Measurements from ENCODE around the gene PRKCE.
"Not testable (repeated sequence)": the region's sequence is repeated elsewhere in the genome, so short reads cannot be mapped to it uniquely, and the experiment has no call there.

Gene PRKCE

DNA sequence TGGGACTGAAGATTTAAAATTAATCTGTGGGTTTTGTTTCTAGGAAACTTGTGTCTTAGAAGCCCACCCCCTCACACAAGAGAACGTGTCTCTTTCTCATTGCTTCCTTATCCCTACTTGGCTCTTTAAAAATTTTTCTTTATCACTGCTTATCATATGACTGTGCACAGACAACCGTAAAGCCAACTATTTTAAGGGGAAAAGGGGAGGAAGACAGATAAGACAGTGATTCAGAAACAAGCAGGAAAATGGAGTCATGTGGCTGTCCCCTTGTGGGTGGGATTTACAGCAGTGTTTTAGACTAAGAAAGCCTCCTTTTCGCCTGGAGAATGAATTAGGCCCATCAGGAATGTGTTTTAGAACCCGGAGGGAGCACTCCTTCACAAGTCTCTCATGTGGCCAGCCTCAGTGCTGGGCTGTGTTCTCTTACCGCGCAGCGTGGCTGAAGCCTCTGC, 17.6 kb downstream of the PRKCE start:
- DNase-seq (ENCODE audit: low spot score): no peak

DNA sequence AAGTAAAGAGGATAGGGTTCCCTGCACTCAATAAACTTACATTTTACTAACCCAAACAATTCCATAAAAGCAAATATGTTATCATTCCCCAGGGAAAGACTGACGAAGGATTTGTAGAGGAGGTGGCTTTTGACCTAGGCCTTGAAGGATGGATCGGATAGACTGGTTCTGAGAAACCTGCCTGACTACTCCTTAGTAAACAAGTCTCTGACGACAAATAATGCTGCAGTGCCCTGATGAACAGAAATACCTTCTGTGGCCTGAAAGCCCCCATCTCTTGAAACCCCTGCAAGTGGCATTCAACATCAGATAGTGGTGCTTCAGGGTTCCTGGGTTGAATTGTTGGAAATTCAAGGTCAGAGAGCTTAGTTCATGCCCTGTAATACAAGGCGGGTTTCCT, 19.2 kb downstream of the PRKCE start:
- no peak for DNase-seq (ENCODE audit: low spot score)

DNA sequence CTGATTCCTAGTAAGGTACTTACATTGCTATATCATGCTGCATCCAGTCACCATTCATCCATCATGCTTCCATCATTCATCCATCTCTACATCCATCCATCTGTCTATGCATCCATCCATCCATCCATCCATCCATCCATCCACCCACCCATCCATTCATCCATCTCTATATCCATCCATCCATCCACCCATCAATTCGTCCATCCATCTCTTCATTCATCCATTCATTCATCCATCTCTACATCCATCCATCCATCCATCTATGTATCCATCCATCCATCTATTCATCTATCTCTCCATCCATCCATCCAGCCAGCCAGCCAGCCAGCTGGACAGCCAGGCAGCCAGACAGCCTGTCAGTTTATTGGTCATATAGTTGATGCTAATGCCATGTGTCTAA, 20.7 kb downstream of the PRKCE start:
- DNase-seq (ENCODE audit: low spot score): no peak

DNA sequence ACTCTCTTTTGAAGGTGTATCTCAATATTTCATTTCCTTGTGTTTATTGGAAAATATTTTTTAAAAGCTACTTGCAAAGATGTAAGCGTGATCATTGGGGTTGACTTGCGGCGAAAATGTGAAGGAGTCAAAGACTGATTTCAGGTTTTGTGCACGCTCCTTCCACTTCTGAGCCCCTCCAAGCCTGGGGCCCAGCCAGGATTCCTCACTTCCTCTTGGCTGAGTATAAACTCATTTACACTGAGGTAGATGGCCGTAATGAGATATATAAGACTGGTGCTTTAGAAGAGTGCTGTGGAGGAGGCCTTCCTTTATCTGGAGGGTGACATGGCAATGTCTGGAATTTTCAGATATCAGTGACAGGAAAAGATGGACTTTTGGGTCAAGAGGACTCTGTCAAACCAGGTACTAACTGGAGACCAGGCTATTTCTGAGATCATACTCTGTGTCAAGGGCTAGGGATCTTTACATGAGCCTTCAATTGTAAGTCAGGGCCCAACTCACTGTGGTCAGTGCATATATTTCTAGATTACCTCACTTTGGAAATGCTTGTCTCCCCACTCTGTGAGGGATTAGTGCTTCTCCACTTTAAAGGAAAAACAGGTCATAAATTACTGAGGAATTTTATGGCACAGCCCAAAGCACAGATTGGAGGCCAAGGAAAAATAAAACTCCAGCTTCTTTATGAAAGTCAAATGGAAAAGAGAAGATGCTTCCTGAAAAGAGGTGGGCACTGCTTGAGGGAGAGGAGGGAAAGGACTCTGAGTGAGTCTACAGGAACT, 22.8 kb downstream of the PRKCE start:
- no peak for DNase-seq (ENCODE audit: low spot score)

DNA sequence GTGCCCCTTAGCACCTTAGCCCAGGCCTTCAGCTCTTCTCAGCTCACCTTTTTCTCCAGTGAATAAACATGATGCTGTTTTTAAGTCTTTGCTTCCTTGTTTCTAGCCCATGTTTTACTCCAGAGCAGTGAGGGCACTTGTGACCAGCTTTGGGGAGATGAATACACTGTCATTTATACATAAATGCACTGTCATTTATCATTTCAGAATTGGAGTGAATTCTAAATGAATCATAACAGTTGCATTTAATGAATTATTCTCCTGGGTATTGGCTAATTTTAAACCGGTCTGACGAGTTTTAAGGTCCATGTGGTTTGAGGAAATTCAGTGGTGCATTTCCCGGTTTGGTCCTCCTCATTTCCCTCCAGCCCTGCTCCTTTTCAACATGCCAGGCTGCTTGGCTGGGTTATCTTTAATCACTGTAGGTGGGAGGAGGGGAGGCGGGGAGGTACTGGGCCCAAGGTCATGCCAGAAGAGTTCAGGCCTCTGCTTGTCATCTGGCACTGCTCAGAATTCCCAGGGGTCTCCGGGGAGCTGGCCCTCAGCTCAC, 23.9 kb downstream of the PRKCE start:
- DNase-seq (ENCODE audit: low spot score): no peak

DNA sequence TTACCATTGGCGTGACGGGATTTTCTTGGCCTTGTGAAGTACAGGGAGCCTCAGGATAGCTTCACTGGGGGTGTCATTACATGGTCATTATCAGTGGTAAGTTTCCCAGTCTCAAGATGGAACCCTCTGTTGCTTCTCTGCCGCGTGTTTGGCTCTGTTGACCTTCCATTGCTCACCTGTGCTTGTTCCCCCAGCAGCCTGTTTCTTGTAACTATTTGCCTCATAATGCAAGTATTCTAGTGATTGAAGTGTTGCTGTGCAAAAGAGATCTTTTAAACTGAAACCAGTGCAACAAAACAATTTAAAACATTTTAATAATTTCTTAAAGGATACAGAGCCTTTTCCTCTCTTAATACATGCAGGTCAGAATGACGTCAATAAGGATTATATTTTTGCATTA, 24.6 kb downstream of the PRKCE start:
- no peak for DNase-seq (ENCODE audit: low spot score)

DNA sequence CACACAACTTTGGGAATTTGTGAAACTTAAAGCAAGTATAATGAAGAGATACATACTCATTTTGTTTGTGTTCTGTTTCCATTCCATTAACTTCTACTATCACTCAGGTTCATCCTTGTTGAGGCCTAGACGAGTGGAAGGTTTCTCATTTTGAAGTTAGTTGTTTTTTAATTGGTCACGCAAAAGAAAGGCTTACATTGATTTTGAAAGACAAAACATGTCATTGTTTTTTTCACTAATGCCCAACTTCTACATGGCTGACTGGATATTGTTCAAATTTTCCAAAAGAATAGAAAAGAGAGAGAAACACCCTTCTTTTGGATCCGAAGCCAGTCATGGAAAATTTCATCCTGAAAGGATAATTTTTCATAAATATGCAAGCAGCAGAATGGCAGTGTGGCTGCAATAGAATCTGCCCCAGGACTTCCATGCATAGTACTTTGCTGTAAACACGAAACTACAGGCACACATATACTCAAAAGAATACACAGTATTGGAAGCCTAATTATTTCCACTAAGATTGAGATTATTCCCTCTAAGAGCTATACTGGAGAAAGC, 27.4 kb downstream of the PRKCE start:
- no peak for DNase-seq (ENCODE audit: low spot score)

DNA sequence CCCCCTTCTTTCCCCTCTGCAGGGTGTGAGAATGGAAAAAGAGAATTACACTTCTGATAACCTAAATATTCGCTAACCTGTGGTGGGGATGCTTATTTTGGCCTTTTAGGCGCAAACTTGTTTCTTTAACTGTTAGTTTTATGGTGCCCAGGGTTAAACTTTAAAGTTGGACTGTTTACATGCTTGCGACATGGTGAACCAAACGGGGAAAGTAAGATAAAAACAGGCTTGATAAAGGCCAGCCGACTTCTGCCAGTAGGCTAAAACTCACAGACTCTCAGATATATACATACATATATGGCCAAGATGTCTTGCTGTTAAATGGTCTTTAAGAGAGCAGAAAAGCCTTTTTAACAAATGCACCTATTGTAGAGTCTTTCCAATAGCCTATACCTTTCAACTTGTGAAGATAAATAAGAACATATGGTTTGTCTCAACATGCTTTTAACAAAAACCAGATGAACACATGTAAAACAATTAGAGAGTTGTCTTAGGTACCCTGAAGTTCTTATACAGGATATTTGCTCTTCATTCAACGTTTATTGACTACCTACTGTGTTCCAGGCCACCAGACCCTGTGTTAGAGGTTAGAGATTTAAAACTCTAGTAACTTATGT, 29.0 kb downstream of the PRKCE start:
- no peak for DNase-seq (ENCODE audit: low spot score)

DNA sequence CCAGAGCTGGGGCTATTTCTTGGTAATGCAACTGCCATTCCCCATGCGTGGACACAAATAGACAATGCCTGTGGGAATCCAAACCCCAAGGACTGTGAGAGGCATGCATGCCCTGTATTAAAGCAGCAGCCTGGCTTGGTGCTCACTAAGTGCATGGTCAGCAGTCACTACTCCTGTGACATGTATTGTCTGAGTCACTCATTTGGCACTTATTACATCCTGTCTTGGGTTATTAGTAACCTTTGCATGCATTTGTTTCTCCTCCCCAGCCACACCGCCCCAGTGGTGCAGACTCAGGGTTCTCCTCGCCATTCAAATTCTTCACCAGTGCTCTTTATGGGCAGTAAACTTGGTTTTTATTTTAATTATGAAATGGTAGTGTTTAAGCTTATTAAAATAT, 30.2 kb downstream of the PRKCE start:
- no peak for DNase-seq (ENCODE audit: low spot score)

DNA sequence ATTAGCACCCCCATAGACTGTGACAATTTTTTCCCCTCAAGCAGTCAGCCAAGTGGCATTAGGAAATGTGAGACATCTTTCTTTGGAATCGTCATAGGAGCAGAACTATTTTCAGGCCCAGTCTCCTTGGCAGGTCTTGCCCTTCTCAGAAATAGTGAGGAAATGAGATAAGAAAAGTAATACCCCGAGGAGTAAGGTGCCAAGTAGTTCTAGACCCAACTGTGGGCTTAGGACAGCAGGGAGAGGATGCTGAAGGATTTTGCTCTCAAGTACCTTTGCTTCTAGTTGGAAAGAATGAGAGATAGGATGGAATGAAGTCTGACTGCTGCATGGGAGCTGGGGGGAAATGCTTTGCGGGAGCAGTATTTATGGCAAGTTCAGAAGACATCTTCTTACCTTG, 31.8 kb downstream of the PRKCE start:
- no peak for DNase-seq (ENCODE audit: low spot score)

DNA sequence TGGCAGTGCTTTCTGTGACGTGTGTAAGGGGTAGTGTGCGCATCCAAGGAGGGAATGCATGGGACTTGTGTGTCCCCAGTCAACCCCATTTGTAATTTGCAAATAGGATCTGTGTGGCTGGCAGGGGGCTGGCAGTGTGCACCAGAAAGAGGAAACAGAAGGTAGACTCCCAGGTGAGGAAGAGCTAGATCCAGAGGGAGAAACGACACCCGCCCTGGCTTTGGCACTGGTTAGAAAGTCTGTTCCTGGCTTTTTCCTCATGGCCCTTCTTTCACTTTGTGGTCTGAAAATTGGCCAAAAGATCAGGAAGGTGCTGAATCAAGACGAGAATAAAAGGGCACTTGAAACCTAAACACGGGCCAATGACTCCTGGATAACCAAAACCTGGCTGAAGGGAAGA, 33.3 kb downstream of the PRKCE start:
- no peak for DNase-seq (ENCODE audit: low spot score)

DNA sequence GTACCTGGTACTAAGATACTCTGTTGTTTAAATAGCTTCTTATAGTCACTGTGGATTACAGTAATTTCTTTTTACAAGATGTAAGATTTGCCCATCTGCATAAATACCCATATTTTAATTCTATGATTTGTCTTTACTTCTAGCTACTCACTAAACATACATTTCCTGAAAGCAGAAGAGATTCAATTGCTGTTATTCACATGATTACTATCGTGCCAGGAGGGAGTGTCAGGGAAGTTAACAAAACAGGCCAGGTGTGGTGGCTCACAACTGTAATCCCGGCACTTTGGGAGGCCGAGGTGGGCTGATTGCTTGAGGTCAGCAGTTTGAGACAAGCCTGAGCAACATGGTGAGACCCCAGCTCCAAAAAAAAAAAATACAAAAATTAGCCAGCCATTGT, 33.8 kb downstream of the PRKCE start:
- no peak for DNase-seq (ENCODE audit: low spot score)

DNA sequence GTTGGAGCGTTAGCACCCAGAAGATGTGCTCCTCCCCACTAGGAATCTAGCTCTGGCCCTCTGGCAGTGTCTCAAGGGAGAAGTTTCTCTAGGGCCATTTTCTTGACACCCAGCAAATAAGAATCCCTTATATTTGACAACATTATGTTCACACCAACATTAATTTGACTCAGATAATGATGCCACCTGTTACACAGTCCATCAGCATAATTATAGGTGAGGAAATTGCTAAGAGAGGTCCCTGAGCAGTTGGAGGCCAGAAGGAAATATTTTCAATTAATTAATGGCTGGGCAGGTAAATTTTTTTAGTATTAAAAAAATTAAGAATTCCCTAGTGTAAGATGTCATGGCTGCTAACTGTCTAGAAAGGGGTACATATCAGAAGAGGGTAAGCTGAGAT, 36.5 kb downstream of the PRKCE start:
- no peak for DNase-seq (ENCODE audit: low spot score)

DNA sequence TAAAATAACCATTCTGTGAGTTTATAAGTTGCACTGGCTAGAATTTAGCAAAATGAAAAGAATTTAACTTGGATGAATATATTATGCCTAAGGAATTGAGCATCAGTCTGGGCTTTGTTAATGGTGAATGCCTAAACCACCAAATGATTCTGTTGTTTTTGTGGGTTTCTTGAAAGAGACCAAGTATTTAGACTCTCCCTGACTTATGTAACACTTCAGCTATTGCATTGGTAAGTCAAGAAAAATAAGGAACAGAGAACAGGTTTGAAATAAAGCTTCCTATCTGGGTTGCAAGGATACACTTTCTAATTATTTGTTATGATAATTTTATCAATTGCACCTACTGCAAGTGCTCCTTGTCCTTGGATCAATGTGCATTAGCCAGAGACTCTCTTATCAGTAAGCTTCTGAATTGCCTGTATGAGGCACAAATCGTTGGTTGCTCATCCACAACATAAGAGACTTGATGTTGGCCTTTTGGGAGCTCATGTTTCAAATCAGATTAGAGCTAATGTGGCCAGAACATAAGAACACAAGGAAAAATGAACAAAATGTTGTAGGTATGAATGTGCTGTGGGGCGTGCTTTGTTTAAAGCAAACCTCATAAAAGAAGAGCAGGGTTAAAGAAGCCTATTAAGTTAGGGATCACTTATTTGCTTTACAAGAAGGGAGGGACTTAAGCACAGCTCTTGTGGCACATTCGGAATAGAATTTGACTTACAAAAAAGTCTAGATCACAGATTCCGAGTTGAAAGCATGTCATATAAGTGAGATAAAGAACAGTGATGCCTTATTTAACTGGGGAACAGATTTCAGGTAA, 37.2 kb downstream of the PRKCE start:
- DNase-seq (ENCODE audit: low spot score): no peak

DNA sequence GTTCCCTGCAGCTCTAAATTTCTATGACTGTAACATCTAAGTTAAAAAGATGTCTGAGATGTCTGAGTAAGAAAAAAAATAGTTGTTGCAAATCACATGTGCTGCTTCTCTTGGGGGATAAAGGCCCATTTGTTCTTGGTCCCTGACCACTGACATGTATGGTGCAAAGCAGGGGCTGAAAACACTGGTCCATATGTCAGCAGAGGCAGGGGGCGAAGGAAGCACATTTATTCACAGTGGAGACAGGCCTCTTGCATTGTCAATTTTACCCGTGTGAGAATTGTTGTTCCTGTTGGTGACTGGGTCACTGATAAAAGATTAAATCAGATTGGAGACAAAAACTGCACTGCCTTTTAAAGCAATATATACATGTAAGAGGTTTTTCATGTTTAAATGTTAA, 38.8 kb downstream of the PRKCE start:
- no peak for DNase-seq (ENCODE audit: low spot score)

DNA sequence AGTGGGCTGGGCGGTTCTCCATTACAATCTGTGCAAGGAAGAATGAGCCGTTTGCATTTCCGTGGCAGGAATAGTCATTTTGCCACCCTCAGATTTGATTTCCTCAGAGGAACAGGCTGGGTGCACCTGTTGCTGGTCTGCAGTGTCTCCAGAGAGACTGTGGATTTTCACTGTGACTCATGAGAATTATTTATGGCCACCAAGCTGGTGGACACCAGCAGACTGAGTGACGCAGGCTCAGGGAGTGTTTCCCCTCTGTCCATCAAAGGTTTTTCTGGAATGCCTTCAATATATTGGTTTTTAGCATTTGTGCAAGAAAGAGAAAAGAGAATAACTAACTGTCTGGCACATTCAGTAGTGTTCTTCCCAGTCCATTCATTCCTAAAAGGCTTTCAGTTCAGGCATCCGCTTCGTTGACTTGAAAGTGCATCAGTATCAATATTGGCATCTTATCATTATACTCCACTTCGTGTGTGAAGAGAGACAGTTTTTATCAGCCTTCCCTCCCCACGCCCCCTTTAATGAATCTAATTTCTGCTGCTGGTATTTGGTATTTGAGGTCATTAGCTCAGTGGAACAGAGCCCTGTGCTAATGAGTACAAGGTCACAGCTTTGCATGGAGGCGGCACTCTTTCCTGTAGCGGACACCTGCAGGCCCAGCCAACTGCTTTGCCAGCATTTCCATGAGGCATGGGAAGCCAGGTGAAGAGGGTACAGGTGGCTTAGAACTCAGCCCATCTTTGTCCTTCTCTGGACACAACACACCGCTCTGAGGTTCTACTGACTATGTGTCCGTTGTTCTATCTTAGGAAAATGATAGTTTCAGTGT, 39.9 kb downstream of the PRKCE start:
- DNase-seq (ENCODE audit: low spot score): no peak

DNA sequence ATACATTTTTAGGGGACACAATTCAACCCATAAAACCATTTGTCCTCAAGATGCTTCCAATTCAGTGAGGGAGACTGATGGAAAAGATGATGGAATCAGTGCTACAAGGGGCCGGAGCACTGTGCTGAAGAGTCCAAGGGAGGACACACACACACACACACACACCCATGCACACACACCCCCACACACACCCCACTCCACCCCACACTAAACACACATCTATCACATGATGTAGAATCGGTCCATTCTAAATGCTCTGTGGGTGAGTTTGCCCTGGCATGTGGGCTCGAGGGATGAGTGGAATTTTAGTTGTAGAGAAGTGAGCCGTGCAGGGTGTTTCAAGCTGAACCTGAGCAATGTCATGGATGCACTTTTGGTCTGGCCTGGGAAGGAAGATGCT, 41.1 kb downstream of the PRKCE start:
- DNase-seq (ENCODE audit: low spot score): no peak

DNA sequence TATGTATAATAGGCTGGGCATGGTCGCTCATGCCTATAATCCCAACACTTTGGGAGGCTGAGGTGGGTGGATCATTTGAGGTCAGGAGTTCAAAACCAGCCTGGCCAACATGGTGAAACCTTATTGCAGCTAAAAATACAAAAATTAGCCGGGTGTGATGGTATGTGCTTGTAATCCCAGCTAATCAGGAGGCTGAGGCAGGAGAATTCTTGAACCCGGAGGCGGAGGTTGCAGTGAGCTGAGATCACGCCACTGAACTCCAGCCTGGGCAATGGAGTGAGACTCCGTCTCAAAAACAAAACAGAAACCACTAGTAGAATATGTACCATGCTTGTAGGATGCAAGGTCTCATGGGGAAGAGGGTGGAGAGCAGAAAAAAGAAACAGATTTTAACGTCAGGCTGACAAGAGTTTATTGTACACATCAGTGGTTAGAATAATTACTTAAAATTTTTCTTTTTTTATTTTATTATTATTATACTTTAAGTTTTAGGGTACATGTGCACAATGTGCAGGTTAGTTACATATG, 44.1 kb downstream of the PRKCE start:
- DNase-seq (ENCODE audit: low spot score): not testable (repeated sequence)

DNA sequence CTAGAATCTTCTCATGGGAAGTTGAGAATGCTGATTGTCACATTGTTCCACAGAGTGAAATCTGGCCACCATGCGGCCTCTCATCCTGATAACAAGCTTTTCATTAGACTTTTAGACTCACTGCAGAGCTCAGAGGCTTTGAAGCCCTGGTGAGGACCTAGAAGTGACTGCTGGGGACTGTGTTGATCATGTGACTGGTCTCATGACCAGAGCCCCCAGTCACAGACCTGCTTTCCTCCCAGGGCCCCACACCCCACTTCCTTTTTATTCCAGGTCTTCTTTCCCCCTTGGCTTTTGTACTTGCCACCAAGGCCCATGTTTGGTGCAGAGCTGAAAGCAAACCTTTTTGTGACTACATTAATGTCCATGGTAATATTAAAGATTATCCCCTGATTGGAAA, 45.2 kb downstream of the PRKCE start:
- DNase-seq (ENCODE audit: low spot score): no peak

DNA sequence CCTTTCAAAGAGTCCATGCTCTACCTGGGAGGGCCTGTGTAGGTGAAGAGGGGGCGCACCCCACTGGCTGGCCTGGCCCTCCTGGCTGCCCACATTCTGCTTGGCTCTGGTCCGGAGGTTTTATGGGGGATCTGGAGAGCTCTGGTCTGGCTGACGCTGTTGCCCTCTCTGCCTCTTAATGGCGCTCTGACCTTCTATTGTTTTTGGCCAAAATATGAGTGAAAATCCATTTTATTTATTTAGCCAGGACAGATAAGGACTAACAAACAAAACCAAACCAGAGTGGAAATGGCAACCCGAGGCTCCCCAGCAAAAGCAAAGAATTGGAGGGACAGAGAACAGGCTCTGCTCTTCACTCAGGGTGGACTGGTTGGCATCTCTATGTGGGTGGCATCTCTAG, 45.7 kb downstream of the PRKCE start:
- no peak for DNase-seq (ENCODE audit: low spot score)

DNA sequence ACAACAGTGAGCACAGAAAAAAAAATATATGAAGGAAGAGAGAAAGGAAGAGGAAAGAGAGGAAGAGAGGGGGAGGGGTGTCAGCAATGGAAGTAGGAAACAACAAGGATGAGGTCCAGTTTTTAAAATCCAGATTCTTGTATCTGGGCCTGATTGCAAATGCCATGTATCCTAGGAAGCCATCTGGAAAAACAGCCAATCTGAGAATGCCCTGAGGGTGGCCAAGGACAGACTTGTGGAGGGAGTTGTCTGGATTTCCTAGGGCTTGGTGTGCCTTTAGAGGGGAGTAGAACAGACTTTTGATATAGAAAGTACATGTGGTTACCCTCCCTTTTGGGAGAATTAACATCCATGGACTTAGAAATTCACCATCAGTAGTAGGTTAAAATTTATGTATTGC, 47.1 kb downstream of the PRKCE start:
- no peak for DNase-seq (ENCODE audit: low spot score)

Data from D341Med (cell line).